Trophoblast cell (in vitro differentiated cells and primary cell): ENCODE measurements around the gene C22orf42.

Source experiments
- DNase-seq, 2 donors: peaks; one replicate each; pipeline ENCODE4 v3.0.0-alpha.2; 2016
- H2AFZ ChIP-seq: 2 replicates; pipeline ENCODE4 v1.6.1; 2013; ENCODE audit warnings: low read length, moderate library complexity, mild to moderate bottlenecking; ENCODE audit not compliant: insufficient read depth, poor library complexity
- H2AK5ac ChIP-seq: 2 replicates; pipeline ENCODE4 v1.6.1; 2013; ENCODE audit warnings: mild to moderate bottlenecking, low read length
- H2BK120ac ChIP-seq: 2 replicates; pipeline ENCODE4 v1.6.1; 2013; ENCODE audit warnings: low read length, mild to moderate bottlenecking, moderate library complexity; ENCODE audit not compliant: insufficient read depth, poor library complexity
- H2BK12ac ChIP-seq: 2 replicates; pipeline ENCODE4 v1.6.1; 2013; ENCODE audit warnings: mild to moderate bottlenecking, low read length, moderate library complexity
- H2BK5ac ChIP-seq: 2 replicates; pipeline ENCODE4 v1.6.1; 2013; ENCODE audit warnings: low read length, low read depth, moderate library complexity, mild to moderate bottlenecking; ENCODE audit not compliant: poor library complexity
- H3K14ac ChIP-seq: 2 replicates; pipeline ENCODE4 v1.6.1; 2013; ENCODE audit warnings: mild to moderate bottlenecking, low read length
- H3K18ac ChIP-seq: 2 replicates; pipeline ENCODE4 v1.6.1; 2013; ENCODE audit warnings: mild to moderate bottlenecking, low read length
- H3K23ac ChIP-seq: 2 replicates; pipeline ENCODE4 v1.6.1; 2013; ENCODE audit warnings: low read length
- H3K27ac ChIP-seq: 2 replicates; pipeline ENCODE4 v1.5.1; 2013; ENCODE audit warnings: low read depth, mild to moderate bottlenecking, inconsistent platforms, low read length, moderate library complexity
- H3K27me3 ChIP-seq: 2 replicates; pipeline ENCODE4 v1.6.1; 2013; ENCODE audit warnings: inconsistent platforms, mild to moderate bottlenecking, low read length, moderate library complexity; ENCODE audit not compliant: insufficient read depth
- H3K36me3 ChIP-seq, 2 experiments: 1 replicate in 1 of 2; 2 replicates in 1 of 2; pipeline ENCODE4 v1.6.1; 2013; ENCODE audit warnings: low read length in 2 of 2, mild to moderate bottlenecking in 2 of 2, moderate library complexity in 1 of 2; ENCODE audit not compliant: insufficient read depth in 2 of 2, control insufficient read depth in 1 of 2
- H3K4ac ChIP-seq: 2 replicates; pipeline ENCODE4 v1.6.1; 2013; ENCODE audit warnings: low read depth, mild to moderate bottlenecking, low read length, moderate library complexity
- H3K4me1 ChIP-seq, 2 experiments: 1 replicate in 1 of 2; 2 replicates in 1 of 2; pipeline ENCODE4 v1.6.1; 2013; ENCODE audit warnings: low read length in 2 of 2, mild to moderate bottlenecking in 2 of 2, moderate library complexity in 1 of 2; ENCODE audit not compliant: insufficient read depth in 2 of 2, control insufficient read depth in 1 of 2
- H3K4me2 ChIP-seq: 2 replicates; pipeline ENCODE4 v1.6.1; 2013; ENCODE audit warnings: inconsistent platforms, mild to moderate bottlenecking, low read length, moderate library complexity
- H3K4me3 ChIP-seq: 2 replicates; pipeline ENCODE4 v1.5.1; 2013; ENCODE audit warnings: mild to moderate bottlenecking, low read depth, low read length, inconsistent platforms
- H3K79me1 ChIP-seq: one replicate; pipeline ENCODE4 v1.6.1; 2013; ENCODE audit warnings: low read length
- H3K79me2 ChIP-seq: 2 replicates; pipeline ENCODE4 v1.6.1; 2013; ENCODE audit warnings: low read length, mild to moderate bottlenecking; ENCODE audit not compliant: control insufficient read depth, insufficient read depth, poor library complexity
- H3K9ac ChIP-seq: 2 replicates; pipeline ENCODE4 v1.6.1; 2013; ENCODE audit warnings: mild to moderate bottlenecking, low read length
- H3K9me3 ChIP-seq: 2 replicates; pipeline ENCODE4 v1.6.1; 2013; ENCODE audit warnings: low read depth, mild to moderate bottlenecking, control low read depth, inconsistent platforms, low read length; ENCODE audit not compliant: insufficient read depth
- H4K12ac ChIP-seq: 2 replicates; pipeline ENCODE4 v1.6.1; 2013; ENCODE audit warnings: low read depth, mild to moderate bottlenecking, low read length, moderate library complexity
- H4K8ac ChIP-seq: 2 replicates; pipeline ENCODE4 v1.6.1; 2013; ENCODE audit warnings: low read depth, mild to moderate bottlenecking, low read length, moderate library complexity
- H4K91ac ChIP-seq: one replicate; pipeline ENCODE4 v1.6.1; 2013; ENCODE audit warnings: low read depth, mild to moderate bottlenecking, low read length, moderate library complexity
- WGBS: extraction: QIAGEN DNeasy Blood & Tissue Kit; methylation state at CpG from one replicate; pipeline ENCODE4 v1.1.7; 2013; ENCODE audit warnings: missing lambda C conversion rate; ENCODE audit not compliant: insufficient read length, insufficient coverage; ENCODE audit errors: extremely low coverage; 5-methylcytosine and 5-hydroxymethylcytosine counted together

C22orf42 gene

GRCh38 chr22:32127904-32128303 is 31.2 kb downstream of the C22orf42 start:
- no peak overlapping the region for H3K18ac ChIP-seq
- no CpG with 5 or more reads among the region's 4 CpGs for WGBS
- H3K27ac ChIP-seq = no peak overlapping the region
- H2BK12ac ChIP-seq = no peak overlapping the region
- H2BK120ac ChIP-seq = no peak overlapping the region
- H3K9me3 ChIP-seq = peaks cover 3% of the 10 kb centered on the region
- DNase-seq = no peak
- H2AFZ ChIP-seq = no peak overlapping the region
- H3K4me1 ChIP-seq = no peaks in the 10 kb centered on the region
- H3K79me1 ChIP-seq = no peaks in the 10 kb centered on the region
- peak overlapping the region; percentile 0 for H3K4me3 ChIP-seq
- no peak overlapping the region for H2AK5ac ChIP-seq
- H2BK5ac ChIP-seq = no peak overlapping the region
- H3K9ac ChIP-seq = no peak overlapping the region
- H3K4ac ChIP-seq = no peak overlapping the region
- H3K14ac ChIP-seq = no peak overlapping the region
- H3K23ac ChIP-seq = no peak overlapping the region
- no peaks in the 10 kb centered on the region for H3K27me3 ChIP-seq
- H3K4me2 ChIP-seq = no peak overlapping the region
- H4K8ac ChIP-seq = no peak overlapping the region
- no peaks in the 10 kb centered on the region for H3K79me2 ChIP-seq
- no peak overlapping the region for H4K12ac ChIP-seq
- H4K91ac ChIP-seq = no peak overlapping the region
- no peaks in the 10 kb centered on the region for H3K36me3 ChIP-seq

DNA sequence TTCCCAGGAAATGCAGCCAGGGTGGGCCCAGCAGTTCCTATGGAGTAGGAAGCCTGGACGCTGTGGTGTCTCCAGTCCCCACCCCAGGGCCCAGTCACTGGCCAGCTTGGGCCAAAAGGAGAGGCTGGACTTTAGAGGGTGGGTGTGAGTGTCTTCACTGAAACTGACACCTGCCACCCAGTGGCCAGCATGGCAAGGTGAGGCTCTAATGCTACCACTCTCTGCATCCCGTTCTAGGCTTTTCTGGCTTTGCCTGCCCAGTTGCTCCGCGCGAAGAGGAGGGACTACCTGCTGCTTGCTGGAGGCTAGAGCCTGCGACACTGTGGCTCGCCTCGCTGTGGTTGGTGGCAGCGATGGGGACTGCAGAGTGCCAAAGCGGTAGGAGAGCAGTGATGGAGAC is 35.4 kb downstream of the C22orf42 start:
- Histone ChIP-seq H4K8ac (no peak overlapping the region), H4K12ac (no peak overlapping the region), H2AFZ (no peak overlapping the region), H2AK5ac (no peak overlapping the region), H3K27me3 (no peaks in the 10 kb centered on the region), H3K4me3 (no peak overlapping the region), H3K14ac (no peak overlapping the region), H3K4me1 (no peaks in the 10 kb centered on the region), H2BK5ac (no peak overlapping the region), H3K27ac (no peak overlapping the region), H3K9ac (no peak overlapping the region), H3K18ac (no peak overlapping the region), H4K91ac (no peak overlapping the region), H3K4me2 (no peak overlapping the region), H3K9me3 (peaks cover 5% of the 10 kb centered on the region), H3K36me3 (no peaks in the 10 kb centered on the region), H3K4ac (no peak overlapping the region), H3K79me1 (no peaks in the 10 kb centered on the region), H2BK120ac (no peak overlapping the region), H2BK12ac (no peak overlapping the region), H3K79me2 (no peaks in the 10 kb centered on the region), H3K23ac (no peak overlapping the region)
- DNase-seq = no peak
- no CpG with 5 or more reads among the region's 10 CpGs for WGBS

GRCh38 chr22:32122899-32123298 is 36.2 kb downstream of the C22orf42 start:
- WGBS = no CpG with 5 or more reads among the region's 15 CpGs
- no peak overlapping the region for H3K23ac ChIP-seq
- no peak overlapping the region for H3K4me2 ChIP-seq

GRCh38 chr22:32120603-32121002 is 38.5 kb downstream of the C22orf42 start:
- H3K4ac ChIP-seq = no peak overlapping the region
- no peak overlapping the region for H2BK120ac ChIP-seq
- DNase-seq = no peak
- no peaks in the 10 kb centered on the region for H3K36me3 ChIP-seq
- H3K79me1 ChIP-seq = no peaks in the 10 kb centered on the region
- H3K9ac ChIP-seq = no peak overlapping the region
- no peak overlapping the region for H2BK12ac ChIP-seq
- no peak overlapping the region for H3K18ac ChIP-seq
- H4K8ac ChIP-seq = no peak overlapping the region
- no peak overlapping the region for H2AFZ ChIP-seq
- H2BK5ac ChIP-seq = no peak overlapping the region
- no peaks in the 10 kb centered on the region for H3K27me3 ChIP-seq
- H3K27ac ChIP-seq = no peak overlapping the region
- no peak overlapping the region for H4K91ac ChIP-seq
- no peak overlapping the region for H3K14ac ChIP-seq
- no peaks in the 10 kb centered on the region for H3K4me1 ChIP-seq
- no peaks in the 10 kb centered on the region for H3K79me2 ChIP-seq
- H3K4me2 ChIP-seq = no peak overlapping the region
- H3K9me3 ChIP-seq = peaks cover 5% of the 10 kb centered on the region
- H3K4me3 ChIP-seq = no peak overlapping the region
- no peak overlapping the region for H2AK5ac ChIP-seq
- no CpG with 5 or more reads among the region's 20 CpGs for WGBS
- no peak overlapping the region for H4K12ac ChIP-seq
- H3K23ac ChIP-seq = no peak overlapping the region

More at GRCh38 chr22:32122899-32123298, 36.2 kb downstream of the C22orf42 start:
- Histone ChIP-seq H2BK12ac (no peak overlapping the region), H3K79me2 (no peaks in the 10 kb centered on the region), H3K79me1 (no peaks in the 10 kb centered on the region), H4K8ac (no peak overlapping the region), H4K91ac (no peak overlapping the region), H3K36me3 (no peaks in the 10 kb centered on the region), H2AK5ac (no peak overlapping the region), H3K9me3 (peaks cover 5% of the 10 kb centered on the region), H3K9ac (no peak overlapping the region), H2BK120ac (no peak overlapping the region), H2BK5ac (no peak overlapping the region), H3K4me1 (no peaks in the 10 kb centered on the region), H3K4ac (no peak overlapping the region), H4K12ac (no peak overlapping the region), H3K18ac (no peak overlapping the region), H3K27me3 (no peaks in the 10 kb centered on the region), H2AFZ (no peak overlapping the region), H3K27ac (no peak overlapping the region), H3K4me3 (no peak overlapping the region), H3K14ac (no peak overlapping the region)
- no peak for DNase-seq
